Transverse colon (tissue), 3 donors: ENCODE results near the gene CISD3.

Experiments
- EP300 ChIP-seq: sonication (generic); formaldehyde crosslinking; IDR thresholded peaks from one replicate; pipeline ENCODE4 v1.6.1; 2017; ENCODE audit warnings: antibody characterized with exemption, low read depth
- POLR2A ChIP-seq: fragments of 450-650 bp; IDR thresholded peaks from one replicate; pipeline ENCODE4 v1.6.1; 2016; ENCODE audit warnings: antibody characterized with exemption, mild to moderate bottlenecking, moderate library complexity
- TF ChIP-seq, protein P1 (sequence below), 5 experiments: fragments of 200-600 bp in 3 of 5; fragments of 450-650 bp in 2 of 5; sonication (generic) in 3 of 5; IDR thresholded peaks; 1 replicate in 2 of 5; 2 replicates in 3 of 5; pipeline ENCODE4 v1.5.1; 2016 to 2017; ENCODE audit warnings: antibody characterized with exemption in 5 of 5, inconsistent platforms in 3 of 5, mild to moderate bottlenecking in 2 of 5, moderate library complexity in 1 of 5

DNA sequence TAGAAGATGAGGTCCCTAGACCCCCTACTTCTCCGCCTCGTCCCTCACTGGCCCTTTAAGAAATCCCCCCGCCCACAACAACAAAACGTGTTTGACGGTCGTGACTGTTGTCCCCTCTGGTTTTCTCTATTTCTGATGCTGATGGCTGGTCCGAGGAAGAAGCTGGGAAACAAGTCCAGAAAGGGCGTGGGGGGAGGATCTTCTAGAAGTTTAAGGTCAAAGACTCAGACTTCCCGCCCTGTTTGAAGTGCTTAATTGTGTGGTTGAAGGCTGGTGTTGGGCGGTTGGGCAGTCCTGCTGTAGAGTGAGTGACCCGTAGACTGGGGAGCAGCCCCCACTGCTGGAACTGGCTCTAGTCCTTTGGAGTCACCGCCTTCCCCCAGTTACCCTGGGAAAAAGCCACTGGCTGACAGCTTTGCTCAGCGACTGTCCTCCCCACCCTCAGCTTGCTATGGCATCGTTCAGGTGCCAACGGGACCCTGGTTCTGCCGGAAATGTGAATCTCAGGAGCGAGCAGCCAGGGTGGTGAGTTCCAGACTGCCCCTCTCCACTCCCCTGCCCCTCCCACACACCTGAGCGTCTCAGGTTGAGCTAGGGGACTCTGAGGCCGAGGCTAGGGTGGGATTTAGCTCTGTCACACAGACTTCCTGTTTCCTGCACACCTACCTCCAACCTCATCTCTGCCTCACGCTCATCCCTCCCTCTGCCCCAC is 23.5 kb upstream of the CISD3 start:
- TF ChIP-seq, protein P1, sequence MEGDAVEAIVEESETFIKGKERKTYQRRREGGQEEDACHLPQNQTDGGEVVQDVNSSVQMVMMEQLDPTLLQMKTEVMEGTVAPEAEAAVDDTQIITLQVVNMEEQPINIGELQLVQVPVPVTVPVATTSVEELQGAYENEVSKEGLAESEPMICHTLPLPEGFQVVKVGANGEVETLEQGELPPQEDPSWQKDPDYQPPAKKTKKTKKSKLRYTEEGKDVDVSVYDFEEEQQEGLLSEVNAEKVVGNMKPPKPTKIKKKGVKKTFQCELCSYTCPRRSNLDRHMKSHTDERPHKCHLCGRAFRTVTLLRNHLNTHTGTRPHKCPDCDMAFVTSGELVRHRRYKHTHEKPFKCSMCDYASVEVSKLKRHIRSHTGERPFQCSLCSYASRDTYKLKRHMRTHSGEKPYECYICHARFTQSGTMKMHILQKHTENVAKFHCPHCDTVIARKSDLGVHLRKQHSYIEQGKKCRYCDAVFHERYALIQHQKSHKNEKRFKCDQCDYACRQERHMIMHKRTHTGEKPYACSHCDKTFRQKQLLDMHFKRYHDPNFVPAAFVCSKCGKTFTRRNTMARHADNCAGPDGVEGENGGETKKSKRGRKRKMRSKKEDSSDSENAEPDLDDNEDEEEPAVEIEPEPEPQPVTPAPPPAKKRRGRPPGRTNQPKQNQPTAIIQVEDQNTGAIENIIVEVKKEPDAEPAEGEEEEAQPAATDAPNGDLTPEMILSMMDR (IDR thresholded peaks at IDR 0.05), result no peak
- TF ChIP-seq POLR2A, result no peak
- TF ChIP-seq EP300, result no peak
